Cortex of kidney (tissue), 1 donor: Measurements from ENCODE around the gene GDPD5.

ENCODE experiments used
- DNase-seq: peaks from one replicate; lab custom pipeline; 2025; lab: John Stamatoyannopoulos, UW

GDPD5 gene

DNA sequence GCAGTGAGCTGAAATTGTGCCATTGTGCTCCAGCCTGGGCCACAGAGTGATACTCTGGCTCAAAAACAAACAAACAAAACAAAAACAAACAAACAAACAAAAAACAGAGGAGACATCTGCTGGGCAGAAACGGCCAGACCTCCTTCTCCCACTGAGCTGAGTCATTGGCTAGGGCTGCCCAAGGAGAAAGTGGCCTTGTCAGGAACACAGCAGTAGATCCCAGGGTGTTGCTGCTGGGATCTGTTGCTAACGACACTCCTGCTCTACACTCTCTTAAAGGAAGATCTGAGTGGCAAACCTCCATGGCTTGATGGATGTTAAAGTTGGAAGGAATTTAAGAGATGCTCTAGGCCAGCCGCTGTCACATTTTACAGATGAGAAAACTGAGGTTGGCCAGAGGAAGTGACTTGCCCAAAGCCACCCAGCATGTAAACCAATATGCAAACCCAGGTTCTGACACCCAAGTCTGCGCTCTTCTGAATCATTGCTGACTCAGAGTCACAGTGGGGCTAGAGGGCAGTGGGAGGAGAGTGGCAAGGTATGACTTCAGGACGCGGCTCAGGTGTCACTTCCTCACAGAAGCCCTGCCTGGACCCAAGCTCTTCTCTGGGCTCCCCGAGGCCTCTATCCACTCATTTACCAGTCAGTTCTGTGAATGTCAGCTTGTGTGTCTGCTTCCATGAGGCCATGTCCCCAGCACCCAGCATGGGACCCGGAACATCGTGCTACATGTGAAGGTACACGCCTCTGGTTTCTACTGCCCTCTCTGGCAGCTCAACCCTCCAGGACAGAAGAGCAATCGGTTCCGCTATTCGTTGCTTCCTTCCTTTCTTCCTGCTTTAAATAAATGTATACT is 11.3 kb upstream of the GDPD5 start:
- no peak for DNase-seq

DNA sequence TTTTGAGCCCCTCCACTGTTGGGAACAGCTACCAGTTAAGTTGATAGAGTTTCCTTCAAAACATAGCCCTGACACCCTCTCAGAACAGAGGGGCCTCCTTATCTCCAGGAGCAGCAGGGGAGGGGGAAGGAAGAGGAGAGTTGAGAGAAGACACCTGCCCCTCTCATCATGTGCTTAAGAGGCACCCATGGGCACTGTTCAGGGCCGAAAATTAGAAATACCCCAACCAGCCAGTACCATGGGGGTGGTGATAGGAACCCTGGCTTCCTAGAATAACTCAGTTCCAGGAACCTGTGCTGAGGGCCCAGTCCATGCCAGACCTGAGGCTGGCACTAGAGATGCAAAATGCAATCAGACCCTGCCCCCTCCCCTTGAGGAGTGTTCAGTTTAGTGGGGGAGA is 9.3 kb upstream of the GDPD5 start:
- no peak for DNase-seq

DNA sequence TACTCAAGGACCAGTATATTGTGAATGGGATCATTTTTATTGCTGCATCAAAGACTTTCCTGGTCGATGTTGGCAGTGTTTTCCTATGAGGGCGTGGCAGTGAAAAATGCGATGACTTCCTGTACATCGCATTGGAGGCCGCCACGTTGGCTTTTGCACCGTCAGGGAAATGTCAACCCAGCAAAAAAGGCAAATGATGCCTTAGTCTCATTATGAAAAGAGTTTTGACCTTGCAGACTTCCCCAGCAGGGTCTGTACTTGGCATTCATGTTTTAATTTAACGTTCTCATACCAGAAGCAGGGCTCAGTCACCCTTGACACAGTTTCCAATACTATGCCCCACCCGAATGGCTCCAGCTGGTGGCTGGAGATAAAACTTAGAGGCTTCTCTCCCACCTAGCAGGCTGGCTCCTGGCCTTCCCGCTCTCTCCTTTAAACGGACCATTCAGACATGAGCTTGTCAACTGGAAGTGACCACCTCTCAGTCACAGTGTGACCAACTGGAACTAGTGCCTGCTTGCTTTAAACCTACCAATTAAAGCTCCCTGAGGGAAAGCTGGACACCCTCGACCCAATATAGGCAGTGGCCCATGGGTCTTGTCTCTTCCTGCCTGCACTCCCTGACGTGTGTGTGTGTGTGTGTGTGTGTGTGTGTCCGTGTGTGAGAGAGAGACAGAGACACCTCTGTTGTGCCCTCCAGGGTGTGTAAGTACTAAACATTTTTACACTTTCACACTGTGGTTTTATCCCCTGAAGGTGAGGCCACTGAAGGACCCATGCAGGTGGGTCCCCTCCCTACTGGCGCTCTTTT is 8.7 kb upstream of the GDPD5 start:
- no peak for DNase-seq

DNA sequence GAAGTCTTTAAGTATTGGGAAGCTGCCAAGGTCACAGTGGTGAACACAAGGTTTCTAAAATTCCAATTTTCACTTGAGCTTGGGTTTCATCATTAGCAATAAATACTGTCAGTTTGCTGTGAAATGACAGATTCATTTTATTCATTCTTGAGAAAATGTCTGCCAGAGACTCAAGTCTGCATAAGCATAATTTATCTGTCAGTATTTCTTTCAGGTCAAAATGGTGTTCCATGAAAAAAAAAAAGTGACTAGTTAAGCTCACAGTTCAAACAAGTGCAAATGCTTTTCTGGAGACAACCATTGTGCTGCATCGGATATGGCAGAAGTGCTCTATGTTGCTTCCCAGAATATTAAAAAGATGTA is 8.1 kb upstream of the GDPD5 start:
- no peak for DNase-seq

DNA sequence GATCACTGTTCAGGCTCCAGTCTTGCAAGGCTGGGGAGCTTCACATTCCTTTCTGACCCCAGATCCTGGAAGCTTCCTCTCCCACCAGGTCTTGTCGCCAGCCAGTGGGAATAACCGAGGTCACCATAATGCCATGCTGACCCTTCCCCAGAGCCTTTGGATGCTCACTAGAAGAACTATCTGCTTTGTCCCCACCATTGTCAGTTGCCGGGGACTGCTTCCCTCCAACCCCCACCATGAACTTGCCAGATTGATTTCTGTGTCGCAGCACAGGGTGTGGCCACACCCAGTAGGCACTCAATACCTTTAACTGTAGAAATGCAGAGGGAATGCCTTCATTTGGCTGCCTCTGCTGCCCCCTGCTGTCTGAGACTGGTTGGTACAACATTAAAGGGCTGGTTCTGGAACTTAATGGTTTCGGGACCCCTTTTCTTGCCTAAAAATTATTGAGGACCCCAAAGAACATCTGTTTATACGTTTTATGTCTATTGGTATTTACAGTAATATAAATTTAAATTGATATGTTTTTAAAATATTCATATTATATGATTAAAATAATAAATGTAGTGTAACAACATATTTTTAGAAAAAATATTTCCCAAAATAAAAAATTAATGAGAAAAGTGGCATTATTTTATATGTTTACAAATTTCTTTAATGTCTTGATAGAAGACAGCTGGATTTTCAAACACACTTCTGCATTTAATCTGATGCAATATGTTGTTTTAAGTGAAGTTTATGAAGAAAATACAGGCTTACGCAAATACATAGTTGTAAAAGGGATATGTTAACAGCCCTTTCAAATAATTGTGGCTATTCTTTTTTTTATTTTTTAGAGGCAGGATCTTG is 6.7 kb upstream of the GDPD5 start:
- DNase-seq, result no peak

DNA sequence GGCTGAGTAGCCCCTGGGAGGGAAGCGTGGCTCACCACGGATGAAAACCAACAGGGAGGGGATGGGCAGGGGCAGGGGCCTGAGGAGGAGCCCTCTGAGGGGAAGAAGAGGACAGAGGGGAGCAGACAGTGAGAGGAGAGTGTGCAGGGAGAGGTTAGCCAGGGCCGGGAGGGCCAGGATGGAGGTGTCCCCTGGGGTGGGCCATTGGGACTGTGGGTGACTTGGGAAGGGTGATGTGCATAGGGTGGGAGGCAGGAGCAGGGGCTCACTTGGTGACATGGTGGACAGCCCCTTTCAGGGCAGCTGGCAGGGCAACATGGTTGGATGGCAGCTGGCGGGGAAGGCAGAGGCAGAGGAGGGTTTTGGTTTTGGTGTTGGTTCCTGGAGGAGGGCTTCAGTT is 5.6 kb upstream of the GDPD5 start:
- DNase-seq, result no peak

DNA sequence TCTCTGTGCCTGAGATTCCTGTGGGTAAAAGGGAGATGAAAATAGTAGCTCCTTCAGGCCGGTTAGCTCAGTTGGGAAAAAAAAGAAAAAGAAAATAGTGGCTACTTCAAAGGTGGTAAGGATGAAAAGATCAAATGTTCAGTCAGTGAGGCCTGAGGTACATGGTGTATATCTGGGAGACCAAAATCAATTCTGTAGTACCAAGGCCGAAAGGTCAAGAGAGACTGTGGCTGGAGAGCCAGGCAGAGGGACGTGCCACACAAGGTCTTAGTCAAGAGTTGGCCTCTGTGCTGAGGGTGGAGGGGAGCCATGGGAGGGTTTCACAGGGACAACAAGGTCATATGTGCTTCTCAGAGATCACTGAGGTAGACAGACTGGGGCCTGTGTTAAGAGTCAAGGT is 4.8 kb upstream of the GDPD5 start:
- no peak for DNase-seq

DNA sequence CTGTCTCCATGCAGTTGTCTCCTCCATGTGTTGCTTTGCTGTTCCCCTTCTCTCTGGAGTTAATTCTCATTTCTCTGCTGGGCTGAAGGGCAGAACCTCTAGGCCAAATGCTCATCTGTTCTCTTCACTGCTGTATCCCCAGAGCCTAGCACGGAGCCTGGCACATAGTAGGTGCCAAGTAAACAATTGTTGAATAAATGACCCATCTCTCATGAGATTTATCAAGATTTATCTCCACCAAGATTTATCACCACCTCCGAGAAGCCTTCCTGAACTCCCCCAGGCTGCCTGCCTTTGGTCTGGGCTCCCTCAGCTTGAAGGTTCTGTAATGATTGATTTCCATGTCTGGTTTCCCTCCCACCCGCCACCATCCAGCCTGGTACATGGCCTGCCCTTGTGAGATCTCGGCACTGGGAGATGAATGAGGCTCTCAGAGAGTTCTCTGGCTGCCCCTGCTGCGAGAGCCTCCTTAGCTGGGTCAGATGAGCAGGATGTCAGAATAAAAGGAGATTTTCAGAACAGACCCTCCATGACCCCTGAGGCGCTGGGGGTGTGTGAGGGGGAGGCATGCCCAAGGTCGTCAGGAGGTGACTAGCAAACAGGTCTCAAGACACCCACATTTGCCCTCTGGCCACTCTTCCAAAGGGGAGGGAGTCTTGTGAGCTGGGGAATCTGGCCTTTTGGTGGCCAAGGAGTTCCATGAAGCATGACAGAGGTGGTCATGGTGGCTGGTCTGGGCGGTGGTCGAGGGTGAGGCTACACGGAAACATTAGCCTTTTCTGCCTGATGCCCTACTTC is 2.4 kb upstream of the GDPD5 start:
- no peak for DNase-seq

DNA sequence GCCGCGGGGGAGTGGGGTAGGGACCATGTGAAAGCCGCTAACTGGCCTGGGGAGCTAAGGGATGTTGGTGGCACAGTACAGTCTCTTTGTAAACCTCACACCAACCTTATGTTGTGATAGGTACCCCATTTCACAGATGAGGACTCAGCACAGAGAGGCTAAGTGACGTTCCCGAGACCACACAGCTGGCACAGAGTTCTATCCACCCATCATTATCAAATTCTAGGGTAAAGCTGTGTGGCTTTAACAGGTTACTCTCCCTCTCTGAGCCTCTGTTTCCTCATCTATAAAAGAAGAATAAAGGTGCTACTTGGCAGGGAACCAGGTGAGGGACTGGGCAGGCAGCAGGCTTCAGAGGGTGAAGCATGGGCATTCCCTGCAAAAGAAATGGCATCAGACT is 1.4 kb upstream of the GDPD5 start:
- no peak for DNase-seq

DNA sequence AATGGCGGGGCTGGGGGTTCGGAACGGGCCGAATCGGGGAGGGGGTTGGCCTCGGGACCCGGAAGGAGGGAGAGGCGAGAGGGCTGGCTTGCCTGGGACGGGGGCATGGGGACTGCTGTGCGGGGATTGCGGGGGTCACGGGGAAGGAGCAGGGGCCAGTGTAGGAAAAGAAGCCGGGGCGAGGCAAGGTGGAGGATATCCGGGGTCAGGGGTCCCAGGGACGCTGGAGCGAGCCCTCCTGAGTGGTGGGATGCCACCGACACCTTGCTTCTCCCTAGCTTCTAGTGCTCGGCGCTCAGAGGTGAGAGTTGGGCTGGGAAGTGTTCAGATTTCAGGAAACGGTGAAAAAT is 426 bp upstream of the GDPD5 start:
- no peak for DNase-seq

DNA sequence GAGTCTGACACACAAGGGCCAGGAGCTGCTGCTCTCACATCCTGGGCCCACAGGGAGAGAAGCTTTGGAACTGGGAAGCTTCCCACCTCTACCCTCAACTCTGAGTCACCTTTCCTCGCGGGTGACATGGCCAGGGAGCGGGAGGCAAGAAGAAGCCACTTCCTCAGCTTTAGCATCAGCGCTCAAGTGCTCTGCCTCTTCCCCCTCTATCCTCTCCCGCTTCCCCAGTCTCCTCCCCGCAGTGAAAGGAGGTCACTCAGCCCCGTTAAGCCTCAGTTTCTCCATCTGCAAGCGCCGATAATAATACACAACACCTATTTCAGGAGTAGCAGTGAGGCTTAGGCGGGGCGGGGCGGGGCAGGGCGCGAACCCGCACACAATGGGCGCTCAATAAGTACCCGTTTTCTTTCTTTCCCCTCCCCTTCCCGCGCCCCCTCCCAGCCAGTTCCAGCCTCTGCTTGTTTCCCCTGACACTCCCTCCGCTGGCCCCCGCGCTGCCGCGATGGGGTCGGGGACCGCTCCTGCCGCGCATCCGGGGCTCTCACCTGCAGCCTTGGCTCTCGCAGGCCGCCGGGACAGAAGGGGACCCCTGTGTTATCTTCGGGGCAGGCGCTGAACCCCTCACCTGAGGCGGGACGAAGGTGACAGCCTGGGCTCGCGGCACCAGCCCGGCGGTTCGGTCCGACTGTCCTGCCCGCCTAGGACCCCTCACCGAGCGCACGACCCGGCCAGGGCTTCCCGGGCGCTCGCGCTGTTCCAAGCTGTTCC is 892 bp downstream of the GDPD5 start:
- DNase-seq, result no peak

DNA sequence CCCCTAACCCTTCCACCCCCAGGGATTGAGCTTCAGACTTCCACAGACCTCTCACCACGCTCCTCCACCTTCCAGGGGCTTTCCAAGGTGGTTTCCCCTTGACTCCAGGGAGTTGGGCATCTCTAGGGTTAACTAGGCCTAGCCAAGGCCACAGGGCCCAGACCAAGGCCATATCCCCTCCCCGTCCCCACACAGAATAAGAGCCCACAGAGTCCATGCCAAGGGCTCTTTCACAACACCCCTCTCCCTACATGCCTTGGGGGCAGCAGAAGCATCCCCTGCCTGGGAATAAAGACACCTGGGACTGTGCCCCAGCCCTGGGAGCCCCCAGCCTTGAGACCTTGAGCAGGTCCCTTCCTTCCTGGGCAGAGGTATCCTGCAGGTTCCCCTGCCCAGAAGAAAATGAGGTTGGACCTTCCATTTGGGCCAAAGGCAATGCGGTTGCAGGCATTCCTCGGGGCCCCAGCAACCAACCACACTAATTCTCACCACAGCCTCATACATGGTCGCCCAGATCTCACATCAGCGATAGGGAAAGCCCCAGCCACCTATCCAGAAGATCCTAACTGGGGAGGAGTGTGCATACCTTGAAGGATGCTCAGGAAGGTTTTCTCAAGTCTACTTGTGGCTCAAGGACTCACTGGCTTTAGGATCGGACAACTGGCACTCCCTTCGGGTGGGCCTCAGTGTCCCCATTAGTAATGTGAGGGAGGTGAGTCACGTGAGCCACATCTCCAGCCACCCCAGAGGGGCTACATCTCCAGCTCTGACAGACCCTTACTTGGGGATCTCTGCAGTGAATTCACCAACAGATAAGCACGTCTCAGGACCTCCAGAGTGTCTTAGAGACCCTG is 1.7 kb downstream of the GDPD5 start:
- no peak for DNase-seq

DNA sequence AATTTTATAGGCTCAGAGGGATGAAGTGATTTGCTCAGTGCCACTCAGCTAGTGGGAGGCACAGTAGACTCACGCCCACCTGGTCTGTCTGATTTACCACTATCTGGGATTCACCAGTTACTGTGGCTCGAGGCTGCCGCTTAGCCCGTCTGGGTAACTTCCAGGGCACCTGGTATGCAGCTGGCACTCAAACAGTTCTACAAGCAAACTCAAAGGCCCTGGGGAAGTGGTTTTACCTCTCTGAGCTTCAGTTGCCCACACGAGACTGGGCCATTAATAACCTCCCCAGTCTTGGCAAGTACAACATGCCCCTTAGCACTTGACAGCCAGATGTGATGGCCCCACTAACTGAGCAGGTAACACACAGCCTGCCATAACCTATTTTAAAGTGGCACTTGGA is 2.6 kb downstream of the GDPD5 start:
- DNase-seq, result no peak

DNA sequence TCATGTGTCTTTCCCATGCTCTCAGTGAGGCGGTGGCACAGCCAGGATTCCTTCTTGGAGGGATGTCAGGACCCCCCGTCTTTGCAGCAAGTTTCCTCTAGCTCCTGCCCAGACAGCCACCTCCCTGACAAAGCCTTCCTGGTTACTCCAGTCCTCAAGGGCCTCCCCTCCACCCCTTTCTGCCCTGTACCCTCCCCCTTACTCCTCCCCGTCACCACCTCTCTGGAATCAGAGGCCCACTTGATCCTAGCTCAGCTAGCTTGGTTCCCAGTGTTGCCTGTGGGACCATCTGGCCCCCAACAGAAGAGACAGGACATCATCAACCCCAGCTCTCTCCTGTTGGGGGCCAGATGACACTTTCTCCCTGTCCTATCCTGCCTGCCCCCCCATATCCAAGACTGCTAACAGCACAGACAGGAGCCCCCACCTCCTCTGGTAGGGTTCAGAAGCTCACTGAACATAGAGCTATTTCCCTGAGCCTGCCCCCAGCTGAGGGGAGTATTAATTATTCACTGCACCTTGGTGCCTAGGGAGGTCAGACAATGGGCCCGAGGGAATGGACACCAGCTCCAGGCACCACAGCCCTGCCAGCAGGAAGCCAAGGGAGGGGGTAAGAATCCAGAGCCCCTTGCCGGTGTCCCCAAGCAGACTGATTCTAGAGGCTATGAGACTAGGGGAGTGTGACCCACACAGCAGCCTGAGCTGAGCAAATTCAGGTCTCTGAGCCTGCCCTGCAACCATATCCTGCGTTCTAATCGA is 3.3 kb downstream of the GDPD5 start:
- DNase-seq, result no peak

DNA sequence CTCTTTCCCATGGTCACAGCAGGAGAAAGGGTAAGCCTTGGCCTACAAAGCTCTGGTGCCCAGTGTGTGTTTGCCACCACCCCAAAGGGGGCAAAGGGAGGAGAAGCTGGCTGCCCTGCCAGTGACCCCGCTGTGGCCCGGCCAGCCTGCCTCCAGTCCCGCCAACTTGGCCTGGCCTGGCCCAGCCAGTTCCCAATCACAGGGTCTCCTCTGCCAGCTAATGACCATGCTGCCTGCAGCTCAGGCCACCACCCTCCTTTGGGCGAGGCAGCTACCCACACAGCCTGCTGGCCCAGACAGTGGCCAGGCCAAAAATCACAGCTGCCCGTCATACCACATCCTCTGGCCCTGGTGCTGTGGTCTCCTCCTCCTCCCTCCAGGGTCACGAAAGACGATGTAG is 5.1 kb downstream of the GDPD5 start:
- DNase-seq, result no peak

DNA sequence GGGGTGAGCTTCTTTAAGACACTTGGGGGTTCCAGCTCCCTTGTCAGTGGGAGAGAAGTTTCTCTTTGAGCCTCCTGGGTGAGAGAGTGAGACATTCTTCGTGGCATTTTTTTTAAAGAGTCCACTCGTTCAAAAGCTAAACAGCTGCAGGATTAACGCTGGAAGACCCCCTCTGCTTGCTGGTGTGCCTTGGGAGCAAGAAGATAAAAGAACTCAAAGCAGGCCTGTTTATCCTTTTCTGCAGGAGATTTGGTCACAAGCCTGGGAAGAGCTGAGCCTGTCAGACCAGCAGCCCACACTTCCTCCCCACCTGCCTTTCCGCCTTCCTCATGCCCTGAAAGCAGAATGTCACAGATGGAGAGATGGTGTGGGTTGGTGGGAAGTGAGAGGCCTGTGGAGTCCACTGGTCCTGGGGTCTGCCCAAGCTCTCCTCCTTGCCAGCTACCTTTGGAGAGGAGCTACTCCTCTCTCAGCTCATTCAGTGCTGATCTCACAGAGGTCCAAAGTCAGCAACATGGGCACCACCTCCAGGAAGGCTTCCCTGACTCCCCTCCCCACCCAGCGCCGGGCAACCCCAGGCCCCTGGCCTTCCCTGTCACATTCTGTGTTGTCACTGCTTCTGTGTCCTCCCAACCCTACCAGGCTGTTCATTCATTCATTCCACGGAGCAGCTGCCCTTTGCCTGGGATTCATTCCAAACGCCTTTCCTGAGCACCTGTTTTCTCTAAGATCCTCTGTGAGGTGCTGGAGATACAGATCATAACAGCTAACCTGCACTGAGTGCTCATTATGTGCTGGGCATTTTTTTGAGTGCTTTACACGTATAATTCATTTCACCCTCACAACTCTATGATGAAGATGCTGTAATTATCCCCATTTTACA is 6.7 kb downstream of the GDPD5 start:
- no peak for DNase-seq

DNA sequence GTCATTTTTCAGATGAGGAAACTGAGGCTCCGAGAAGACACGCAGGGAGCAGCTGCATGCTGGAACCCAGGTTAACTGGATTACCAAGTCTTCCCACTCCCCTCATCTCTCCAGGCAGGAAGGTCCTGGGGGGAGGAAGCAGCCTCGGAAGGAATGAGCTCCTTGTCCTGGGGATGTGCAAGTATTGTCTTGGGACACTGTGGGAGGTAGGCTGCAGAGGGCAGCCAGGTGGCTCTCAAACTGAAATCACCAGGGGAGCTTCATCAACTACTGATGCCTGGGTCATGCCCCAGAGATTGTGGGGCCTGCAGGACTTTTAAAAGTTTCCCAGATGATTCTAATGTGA is 7.6 kb downstream of the GDPD5 start:
- DNase-seq, result no peak

DNA sequence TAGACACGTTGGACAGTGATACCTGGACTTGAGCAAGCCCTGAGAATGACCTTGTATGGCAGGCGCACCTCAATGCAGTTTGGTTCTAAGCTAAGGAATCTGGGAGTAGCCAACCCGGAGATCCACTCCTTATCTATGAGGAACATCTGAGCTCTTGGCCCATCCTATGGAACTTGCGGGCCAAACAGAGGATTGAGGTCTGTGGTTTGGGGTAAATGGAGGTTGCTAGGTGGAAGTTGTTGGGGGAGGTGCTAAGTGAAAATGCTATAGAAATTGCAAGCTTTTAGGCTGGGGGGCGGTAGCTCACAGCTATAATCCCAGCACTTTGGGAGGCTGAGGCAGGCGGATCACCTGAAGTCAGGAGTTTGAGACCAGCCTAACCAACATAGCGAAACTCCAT is 8.9 kb downstream of the GDPD5 start:
- no peak for DNase-seq
